Measurements from ENCODE around the gene PRMT7. TPM values are rescaled to one million over a fixed set of nuclear protein-coding genes. Genes with fewer than 3 reads are reported as not detected.
"Not testable (repeated sequence)": the region's sequence is repeated elsewhere in the genome, so short reads cannot be mapped to it uniquely, and the experiment has no call there.

PRMT7 gene
- total and polyA plus RNA-seq, 8 donors: 29.0 to 66.3 (median 52.6) TPM

GRCh38 chr16:68287276-68288251 is 23.3 kb upstream of the PRMT7 start:
- H3K36me3 ChIP-seq: peaks cover 0 to 42% of the 10 kb centered on the region in 2 donors
- H3K4me3 ChIP-seq: no peak overlapping the region
- H3K27me3 ChIP-seq: no peaks in the 10 kb centered on the region
- peak in 1 of 4 donors; percentile 68 for DNase-seq
- peak; percentile 86 for ATAC-seq
- peak overlapping the region; percentile 53 to 81 for H3K27ac ChIP-seq
- no peaks in the 10 kb centered on the region for H3K9me3 ChIP-seq
- intact Hi-C loops (cut with DNase I): no loop called here
- peaks cover 13 to 72% of the 10 kb centered on the region in 2 donors for H3K4me1 ChIP-seq
- peak in 1 of 2 donors; percentile 48 for TF ChIP-seq CTCF (IDR thresholded peaks at IDR 0.05)

GRCh38 chr16:68288252-68288650 is 22.6 kb upstream of the PRMT7 start:
- H3K27ac ChIP-seq: peak overlapping the region; percentile 53 to 57
- DNase-seq (no peak), ATAC-seq (no peak)
- intact Hi-C loops (cut with DNase I): no loop called here
- no peaks in the 10 kb centered on the region for H3K27me3 ChIP-seq
- peaks cover 0 to 44% of the 10 kb centered on the region in 2 donors for H3K36me3 ChIP-seq
- H3K4me1 ChIP-seq: peaks cover 13 to 68% of the 10 kb centered on the region in 2 donors
- H3K4me3 ChIP-seq: no peak overlapping the region
- no peaks in the 10 kb centered on the region for H3K9me3 ChIP-seq
- TF ChIP-seq CTCF (IDR thresholded peaks at IDR 0.05): no peak

- H3K36me3 ChIP-seq: peaks cover 0 to 49% of the 10 kb centered on the region in 2 donors
- intact Hi-C loops (cut with DNase I); H3K9me3 ChIP-seq; ATAC-seq; H3K27me3 ChIP-seq; H3K4me3 ChIP-seq; DNase-seq: not testable (repeated sequence)
- peaks cover 13 to 62% of the 10 kb centered on the region in 2 donors for H3K4me1 ChIP-seq
- peak overlapping the region in 1 of 2 donors; percentile 57 for H3K27ac ChIP-seq
Observed at GRCh38 chr16:68288796-68289195, 22.0 kb upstream of the PRMT7 start.

GRCh38 chr16:68289202-68289601 is 21.6 kb upstream of the PRMT7 start:
- peaks cover 0 to 53% of the 10 kb centered on the region in 2 donors for H3K36me3 ChIP-seq
- ATAC-seq (no peak), DNase-seq (no peak)
- TF ChIP-seq CTCF (IDR thresholded peaks at IDR 0.05): no peak
- H3K27me3 ChIP-seq: no peaks in the 10 kb centered on the region
- H3K4me3 ChIP-seq: no peak overlapping the region
- H3K4me1 ChIP-seq: peaks cover 13 to 58% of the 10 kb centered on the region in 2 donors
- H3K9me3 ChIP-seq: no peaks in the 10 kb centered on the region
- peak overlapping the region; percentile 10 to 56 for H3K27ac ChIP-seq
- intact Hi-C loops (cut with DNase I): no loop called here

GRCh38 chr16:68289621-68290329 is 21.0 kb upstream of the PRMT7 start:
- ATAC-seq (no peak), DNase-seq (no peak)
- H3K9me3 ChIP-seq: no peaks in the 10 kb centered on the region
- no peak overlapping the region for H3K4me3 ChIP-seq
- TF ChIP-seq CTCF (IDR thresholded peaks at IDR 0.05): no peak
- H3K27me3 ChIP-seq: no peaks in the 10 kb centered on the region
- H3K4me1 ChIP-seq: peaks cover 13 to 52% of the 10 kb centered on the region in 2 donors
- H3K36me3 ChIP-seq: peaks cover 0 to 59% of the 10 kb centered on the region in 2 donors
- intact Hi-C loops (cut with DNase I): no loop called here
- H3K27ac ChIP-seq: peak overlapping the region; percentile 10 to 56
